ENCODE measurements around the gene EXOC3. TPM values are rescaled to one million over a fixed set of nuclear protein-coding genes. Genes with fewer than 3 reads are reported as not detected.

EXOC3 gene
- total and polyA plus RNA-seq, 10 of the 15 experiments (the other 5 are each of a cell fraction or from before 2014, with no cell fraction given): 1.6 to 53.0 (median 27.9) TPM

DNA sequence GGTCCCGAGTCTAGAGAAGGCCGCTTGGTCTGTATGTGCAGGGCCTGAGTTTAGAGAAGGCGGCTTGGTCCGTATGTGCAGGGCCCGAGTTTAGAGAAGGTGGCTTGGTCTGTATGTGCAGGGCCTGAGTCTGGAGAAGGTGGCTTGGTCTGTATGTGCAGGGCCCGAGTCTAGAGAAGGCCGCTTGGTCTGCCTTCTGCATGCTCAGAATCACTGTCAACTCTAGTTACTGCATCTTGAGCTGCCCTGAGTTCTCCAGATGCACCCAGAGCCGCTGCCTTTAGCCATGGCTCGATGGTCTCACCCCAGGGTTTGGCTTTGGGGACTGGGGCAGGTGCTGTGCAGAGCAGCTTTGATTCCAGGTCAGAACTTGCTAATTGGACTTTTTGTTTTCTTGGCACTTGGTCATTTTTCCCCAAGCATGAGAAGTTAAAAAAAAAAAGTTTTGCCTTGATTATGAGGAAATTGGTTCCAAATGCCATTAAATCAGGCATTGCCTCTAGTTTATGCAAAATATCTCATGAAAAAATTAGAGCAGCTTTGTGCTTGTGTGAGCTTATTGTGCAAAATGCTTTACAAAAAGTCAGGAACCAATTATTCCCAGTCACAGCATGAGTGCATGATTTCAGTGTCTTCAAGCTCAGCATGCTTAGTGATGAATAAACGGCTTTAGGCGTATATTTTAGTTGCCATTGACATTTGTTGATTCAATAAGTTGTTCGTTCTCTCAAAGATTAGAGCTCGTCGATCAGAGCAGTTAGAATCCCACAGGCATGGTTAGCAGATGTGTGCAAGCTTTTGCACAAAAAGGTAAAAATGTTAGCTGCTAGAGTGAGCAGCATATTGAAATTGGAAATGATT is 25.4 kb upstream of the EXOC3 start:
- Histone ChIP-seq H4K20me1 (ENCODE audit: control insufficient read depth, insufficient read depth) (no peaks in the 10 kb centered on the region), H3K4me1 (ENCODE audit: control insufficient read depth, insufficient read depth, low read length) (no peaks in the 10 kb centered on the region), H3K4me2 (ENCODE audit: control insufficient read depth, insufficient read depth) (no peak overlapping the region), H3K9ac (ENCODE audit: control insufficient read depth, insufficient read depth, low read length) (no peak overlapping the region), H3K4me3 (no peak overlapping the region), H2AFZ (ENCODE audit: control insufficient read depth, low read depth, low read length) (no peak overlapping the region), H3K27me3 (replicated peaks in 1 of 2; ENCODE audit: control insufficient read depth in 2 of 2, insufficient read depth in 2 of 2, low read length in 1 of 2) (no peaks in the 10 kb centered on the region), H3K27ac (ENCODE audit: control insufficient read depth, insufficient read depth) (no peak overlapping the region), H3K36me3 (ENCODE audit: control insufficient read depth in 2 of 2, insufficient read depth in 2 of 2, low read length in 1 of 2) (peaks cover 6 to 26% of the 10 kb centered on the region in 2 experiments; a peak in 3 of 4 replicates), H3K9me3 (replicated peaks; ENCODE audit: control insufficient read depth, insufficient read depth, low read length) (no peaks in the 10 kb centered on the region; the same call in 2 of the 3 replicates), H3K79me2 (ENCODE audit: control insufficient read depth, insufficient read depth, low read length) (no peaks in the 10 kb centered on the region)
- RAD21 ChIA-PET (ENCODE audit: unreplicated experiment): no interaction called here
- ATAC-seq: no peak
- in situ Hi-C loops (cut with MboI) (no loop called here), intact Hi-C loops (cut with micrococcal nuclease; ENCODE audit: unreplicated experiment) (no loop called here)
- SMC1A ChIA-PET (ENCODE audit: uncharacterized antibody, unreplicated experiment): interaction anchor here (1.0 to 1.1 kb wide), 2 partner anchors 29 to 101 kb away, joined by 4 read pairs; no protein-coding TSS in a partner anchor
- no peak for DNase-seq (ENCODE audit: low read depth, low spot score)
- no peak for FAIRE-seq
- POLR2A ChIA-PET: no interaction called here
- TF ChIP-seq, protein P1, sequence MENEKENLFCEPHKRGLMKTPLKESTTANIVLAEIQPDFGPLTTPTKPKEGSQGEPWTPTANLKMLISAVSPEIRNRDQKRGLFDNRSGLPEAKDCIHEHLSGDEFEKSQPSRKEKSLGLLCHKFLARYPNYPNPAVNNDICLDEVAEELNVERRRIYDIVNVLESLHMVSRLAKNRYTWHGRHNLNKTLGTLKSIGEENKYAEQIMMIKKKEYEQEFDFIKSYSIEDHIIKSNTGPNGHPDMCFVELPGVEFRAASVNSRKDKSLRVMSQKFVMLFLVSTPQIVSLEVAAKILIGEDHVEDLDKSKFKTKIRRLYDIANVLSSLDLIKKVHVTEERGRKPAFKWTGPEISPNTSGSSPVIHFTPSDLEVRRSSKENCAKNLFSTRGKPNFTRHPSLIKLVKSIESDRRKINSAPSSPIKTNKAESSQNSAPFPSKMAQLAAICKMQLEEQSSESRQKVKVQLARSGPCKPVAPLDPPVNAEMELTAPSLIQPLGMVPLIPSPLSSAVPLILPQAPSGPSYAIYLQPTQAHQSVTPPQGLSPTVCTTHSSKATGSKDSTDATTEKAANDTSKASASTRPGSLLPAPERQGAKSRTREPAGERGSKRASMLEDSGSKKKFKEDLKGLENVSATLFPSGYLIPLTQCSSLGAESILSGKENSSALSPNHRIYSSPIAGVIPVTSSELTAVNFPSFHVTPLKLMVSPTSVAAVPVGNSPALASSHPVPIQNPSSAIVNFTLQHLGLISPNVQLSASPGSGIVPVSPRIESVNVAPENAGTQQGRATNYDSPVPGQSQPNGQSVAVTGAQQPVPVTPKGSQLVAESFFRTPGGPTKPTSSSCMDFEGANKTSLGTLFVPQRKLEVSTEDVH (IDR thresholded peaks at IDR 0.05; ENCODE audit: low read depth, partially characterized antibody): no peak
- TF ChIP-seq SRF (IDR thresholded peaks at IDR 0.05; ENCODE audit: low read depth in 2 of 2, low read length in 2 of 2): no peak
- no peak for TF ChIP-seq MYC (IDR thresholded peaks at IDR 0.05; ENCODE audit: insufficient read depth, insufficient read length, insufficient replicate concordance, low read length, severe bottlenecking)
- TF ChIP-seq, protein P2, sequence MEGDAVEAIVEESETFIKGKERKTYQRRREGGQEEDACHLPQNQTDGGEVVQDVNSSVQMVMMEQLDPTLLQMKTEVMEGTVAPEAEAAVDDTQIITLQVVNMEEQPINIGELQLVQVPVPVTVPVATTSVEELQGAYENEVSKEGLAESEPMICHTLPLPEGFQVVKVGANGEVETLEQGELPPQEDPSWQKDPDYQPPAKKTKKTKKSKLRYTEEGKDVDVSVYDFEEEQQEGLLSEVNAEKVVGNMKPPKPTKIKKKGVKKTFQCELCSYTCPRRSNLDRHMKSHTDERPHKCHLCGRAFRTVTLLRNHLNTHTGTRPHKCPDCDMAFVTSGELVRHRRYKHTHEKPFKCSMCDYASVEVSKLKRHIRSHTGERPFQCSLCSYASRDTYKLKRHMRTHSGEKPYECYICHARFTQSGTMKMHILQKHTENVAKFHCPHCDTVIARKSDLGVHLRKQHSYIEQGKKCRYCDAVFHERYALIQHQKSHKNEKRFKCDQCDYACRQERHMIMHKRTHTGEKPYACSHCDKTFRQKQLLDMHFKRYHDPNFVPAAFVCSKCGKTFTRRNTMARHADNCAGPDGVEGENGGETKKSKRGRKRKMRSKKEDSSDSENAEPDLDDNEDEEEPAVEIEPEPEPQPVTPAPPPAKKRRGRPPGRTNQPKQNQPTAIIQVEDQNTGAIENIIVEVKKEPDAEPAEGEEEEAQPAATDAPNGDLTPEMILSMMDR (IDR thresholded peaks at IDR 0.05 in 2 of 3, conservative IDR thresholded peaks at IDR 0.05 in 1 of 3; ENCODE audit: control insufficient read depth in 2 of 3, extremely low read depth in 1 of 3, insufficient read depth in 1 of 3, low read depth in 3 of 3, low read length in 3 of 3): no peak
- TF ChIP-seq ZNF384 (IDR thresholded peaks at IDR 0.05; ENCODE audit: borderline replicate concordance, low read depth, low read length): no peak
- no peak for TF ChIP-seq ASH2L (IDR thresholded peaks at IDR 0.05; ENCODE audit: borderline replicate concordance, low read depth)
- 89% methylated on average over 14 of the region's 14 CpGs for WGBS (ENCODE audit: insufficient coverage, insufficient replicate concordance, low lambda C conversion rate, missing lambda C conversion rate)
- CTCF ChIA-PET: interaction anchor here (0.8 to 1.7 kb wide), 2 partner anchors 9 to 11 kb away, joined by 3 to 5 read pairs; no protein-coding TSS in a partner anchor
- BruUV-seq (replicated peaks): TSS peak; percentile 8
